Non-pigmented ciliary epithelial cell (primary cell): ENCODE data around the gene ARMCX5.

Experiments
- DNase-seq: peaks from one replicate; pipeline ENCODE4 v3.0.0-alpha.2; 2010; ENCODE audit warnings: low read depth

ARMCX5 gene

GRCh38 chrX:102599084-102599950 lies at the start of gene ARMCX5:
Gene ARMCX5 (plus strand): TSS chrX:102599515. CDS start chrX:102602142, 2,627 bp downstream.
- peak; percentile 48 for DNase-seq

- no peak for DNase-seq
These were observed 40.7 kb upstream of the ARMCX5 start for GRCh38 chrX:102558607-102559006.

GRCh38 chrX:102560423-102561068 lies 38.8 kb upstream of the ARMCX5 start:
- DNase-seq = no peak

GRCh38 chrX:102580891-102581290 lies 18.4 kb upstream of the ARMCX5 start:
- DNase-seq = no peak

GRCh38 chrX:102593367-102593766 lies 5.9 kb upstream of the ARMCX5 start:
- DNase-seq = no peak

GRCh38 chrX:102599951-102600579 lies 750 bp downstream of the ARMCX5 start:
- no peak for DNase-seq

- no peak for DNase-seq
These were observed 5.0 kb downstream of the ARMCX5 start for GRCh38 chrX:102604327-102604726.

GRCh38 chrX:102606115-102606514 lies 6.8 kb downstream of the ARMCX5 start:
- DNase-seq = no peak

GRCh38 chrX:102610905-102611304 lies 11.6 kb downstream of the ARMCX5 start:
- DNase-seq = no peak

GRCh38 chrX:102624105-102624504 lies 24.8 kb downstream of the ARMCX5 start:
- DNase-seq = no peak

GRCh38 chrX:102627640-102628039 lies 28.3 kb downstream of the ARMCX5 start:
- DNase-seq = no peak

- DNase-seq = no peak
These were observed 38.2 kb downstream of the ARMCX5 start for GRCh38 chrX:102637561-102637960.

- no peak for DNase-seq
These were observed 51.6 kb downstream of the ARMCX5 start for GRCh38 chrX:102650903-102651241.

GRCh38 chrX:102651242-102652011 lies 52.1 kb downstream of the ARMCX5 start, which contains the start of gene GPRASP1:
Gene GPRASP1 (plus strand): TSS chrX:102651483. CDS start chrX:102653914, 2,431 bp downstream.
- DNase-seq = no peak

GRCh38 chrX:102652031-102652688 lies 52.8 kb downstream of the ARMCX5 start:
- DNase-seq = no peak
